Heart left ventricle (tissue), 16 donors: ENCODE measurements around the gene TMEM80. TPM values are rescaled to one million over a fixed set of nuclear protein-coding genes. Genes with fewer than 3 reads are reported as not detected.

ENCODE experiments used
- ATAC-seq, 4 donors: fragments of 200-7000 bp; cut with Tn5 transposase; one replicate each; pipeline ENCODE4 v1.9.1; 2020 to 2022; ENCODE audit warnings: moderate library complexity in 4 of 4, mild to moderate bottlenecking in 3 of 4, moderate number of reproducible peaks in 1 of 4
- DNase-seq, 5 donors: peaks; one replicate each; pipeline ENCODE4 v3.0.0-alpha.2; 2020
- H3K27ac ChIP-seq, 12 donors: fragments of 200-600 bp; sonication (generic) in 4 of 12; one replicate each; pipeline versions ENCODE4 v1.5.0 to v1.8.0; 2016 to 2022; ENCODE audit warnings: mild to moderate bottlenecking in 2 of 12
- H3K27me3 ChIP-seq, 9 donors: fragments of 200-600 bp; sonication (generic) in 2 of 9; one replicate each; pipeline versions ENCODE4 v1.5.1 to v1.8.0; 2016 to 2022; ENCODE audit warnings: mild to moderate bottlenecking in 3 of 9
- H3K36me3 ChIP-seq, 9 donors: fragments of 200-600 bp; sonication (generic) in 2 of 9; one replicate each; pipeline versions ENCODE4 v1.5.0 to v1.8.0; 2018 to 2022; ENCODE audit warnings: mild to moderate bottlenecking in 2 of 9
- H3K4me1 ChIP-seq, 12 donors: fragments of 200-600 bp; sonication (generic) in 4 of 12; one replicate each; pipeline versions ENCODE4 v1.5.0 to v1.8.0; 2016 to 2022; ENCODE audit warnings: mild to moderate bottlenecking in 3 of 12
- H3K4me3 ChIP-seq, 12 donors: fragments of 200-600 bp; sonication (generic) in 4 of 12; one replicate each; pipeline versions ENCODE4 v1.5.0 to v1.8.0; 2017 to 2022; ENCODE audit warnings: mild to moderate bottlenecking in 9 of 12, moderate library complexity in 4 of 12
- H3K9me3 ChIP-seq, 12 donors: fragments of 200-600 bp; sonication (generic) in 4 of 12; one replicate each; pipeline versions ENCODE4 v1.5.0 to v1.8.0; 2016 to 2022; ENCODE audit warnings: mild to moderate bottlenecking in 1 of 12
- CTCF ChIP-seq, 12 donors: fragments of 200-600 bp; sonication (generic) in 4 of 12; IDR thresholded peaks; one replicate each; pipeline versions ENCODE4 v1.5.0 to v1.8.0; 2018 to 2022; ENCODE audit warnings: antibody characterized with exemption in 12 of 12, mild to moderate bottlenecking in 5 of 12
- POLR2A ChIP-seq, 2 donors: fragments of 450-650 bp; IDR thresholded peaks; one replicate each; pipeline ENCODE4 v1.6.1; 2017; ENCODE audit warnings: antibody characterized with exemption in 2 of 2, mild to moderate bottlenecking in 2 of 2, moderate library complexity in 2 of 2
- WGBS, 4 donors: extraction: QIAGEN DNeasy Blood & Tissue Kit in 2 of 4; methylation state at CpG; one replicate each; pipeline versions ENCODE4 v1.1.5 to v1.1.7; 2013 to 2018; 5-methylcytosine and 5-hydroxymethylcytosine counted together
- intact Hi-C, 10 donors: fragments of 100-400 bp; cut with DNase I; formaldehyde crosslinking; loops; one replicate each; pipeline versions ENCODE4 v1.11.1 to v1.14.2; 2022
- polyA plus RNA-seq, 2 donors: library from polyadenylated mRNA; stranded (reverse); fragments of 200-250 nt; gene quantifications; one replicate each; pipeline ENCODE4 v1.2.3, GENCODE V29; 2013
- total RNA-seq, 9 donors: library from RNA; depleted of rRNA in 2 of 9; stranded (reverse); fragments of >200 nt in 2 of 9; fragmentation: NEBNext Ultra II Directional in 3 of 9; extraction: Animal tissue kit (Norgen Biotek cat#: 25700) in 3 of 9; gene quantifications; one replicate each; pipeline versions ENCODE4 v1.1.0 to v1.2.4, GENCODE V29; 2016 to 2023
- donor health status: ischemic (EF 13 %, LVEDD 7.1; RV severe dilation, severe dysfunction).
- donor health status: healthy with polysubstance abuse.
- donor health status: DM: no; HTN: yes; CAD: no.
- donor health status: DM: no; HTN: no; CAD: no.
- donor health status: ischemic (EF 25% LVEDD 6.9; RV normal size, moderate dysfunction).
- donor health status: ischemic (EF 25% LVEDD 5.7; RV mildly dilated, moderate dysfunction).
- donor health status: healthy.
- donor health status: DM: yes; HTN: yes; CAD: no.
- donor health status: ischemic (EF 35%, LVEDD 5.7; RV mildly dilated, moderate dysfunction).
- donor health status: nonischemic (EF 11% LVEDD 7.7; RV severe dilation, severe dysfunction).
- donor health status: DM: yes; HTN: yes; CAD: no.
- donor health status: PGD.
- donor health status: ischemic (EF 29% LVEDD 5.4; RV normal size, mild dysfunction).
- donor health status: nonischemic (EF 23%, LVEDD 6.1; RV moderate dilation, normal function).

Gene TMEM80
- total and polyA plus RNA-seq, 11 donors, result 8.0 to 18.2 (median 14.9) TPM

- H3K27ac ChIP-seq, result no peak overlapping the region
- ATAC-seq (no peak), DNase-seq (no peak)
- no peaks in the 10 kb centered on the region for H3K27me3 ChIP-seq
- H3K9me3 ChIP-seq, result no peaks in the 10 kb centered on the region
- intact Hi-C loops, result no loop called here
- TF ChIP-seq CTCF (IDR thresholded peaks at IDR 0.05), result no peak
- TF ChIP-seq POLR2A (IDR thresholded peaks at IDR 0.05), result no peak
- 89 to 93% (median 90%) methylated on average over 17 of the region's 17 CpGs for WGBS, 4 donors
- peaks cover 2 to 79% (median 66%) of the 10 kb centered on the region in 9 donors for H3K36me3 ChIP-seq
- no peak overlapping the region for H3K4me3 ChIP-seq
- no peaks in the 10 kb centered on the region for H3K4me1 ChIP-seq
Measured at GRCh38 chr11:674406-674805, 21.2 kb upstream of the TMEM80 start.

- ATAC-seq (no peak), DNase-seq (no peak)
- WGBS, 4 donors, result 94 to 100% (median 95%) methylated on average over 3 of the region's 3 CpGs
- intact Hi-C loops, result no loop called here
- Histone ChIP-seq H3K27me3 (no peaks in the 10 kb centered on the region), H3K4me3 (no peak overlapping the region), H3K27ac (no peak overlapping the region), H3K36me3 (peaks cover 2 to 76% (median 59%) of the 10 kb centered on the region in 9 donors), H3K4me1 (peaks cover 0 to 8% (median 0%) of the 10 kb centered on the region in 12 donors), H3K9me3 (no peaks in the 10 kb centered on the region)
- TF ChIP-seq CTCF (IDR thresholded peaks at IDR 0.05), result no peak
- TF ChIP-seq POLR2A (IDR thresholded peaks at IDR 0.05), result no peak
Measured at GRCh38 chr11:678297-678696, 17.3 kb upstream of the TMEM80 start.

- no peak for DNase-seq
- intact Hi-C loops, result no loop called here
- H3K9me3 ChIP-seq, result no peaks in the 10 kb centered on the region
- peaks cover 0 to 76% (median 59%) of the 10 kb centered on the region in 9 donors for H3K36me3 ChIP-seq
- H3K27me3 ChIP-seq, result no peaks in the 10 kb centered on the region
- H3K4me1 ChIP-seq, result peaks cover 0 to 8% (median 0%) of the 10 kb centered on the region in 12 donors
- no peak overlapping the region for H3K4me3 ChIP-seq
- 94 to 96% (median 95%) methylated on average over 31 to 36 of the region's 36 CpGs for WGBS, 4 donors
- peak in 1 of 4 donors; percentile 33 for ATAC-seq
- H3K27ac ChIP-seq, result peak overlapping the region in 3 of 12 donors; percentile 30 to 58 (median 51)
- TF ChIP-seq POLR2A (IDR thresholded peaks at IDR 0.05) (no peak), CTCF (IDR thresholded peaks at IDR 0.05) (no peak)
Measured at GRCh38 chr11:679271-680207, 16.1 kb upstream of the TMEM80 start.

GRCh38 chr11:680476-680875 is 15.1 kb upstream of the TMEM80 start:
- peak; percentile 76 to 95 (median 86) for ATAC-seq

More at GRCh38 chr11:680476-680875, 15.1 kb upstream of the TMEM80 start:
- intact Hi-C loops, result no loop called here
- Histone ChIP-seq H3K4me3 (no peak overlapping the region), H3K27me3 (no peaks in the 10 kb centered on the region), H3K4me1 (peaks cover 0 to 8% (median 0%) of the 10 kb centered on the region in 12 donors), H3K36me3 (peaks cover 0 to 76% (median 61%) of the 10 kb centered on the region in 9 donors), H3K27ac (peak overlapping the region in 8 of 12 donors; percentile 13 to 60 (median 46)), H3K9me3 (no peaks in the 10 kb centered on the region)
- no peak for TF ChIP-seq POLR2A (IDR thresholded peaks at IDR 0.05)
- no peak for TF ChIP-seq CTCF (IDR thresholded peaks at IDR 0.05)
- DNase-seq, result peak in 3 of 5 donors; percentile 39 to 77 (median 69)
- WGBS, 4 donors, result 46 to 67% (median 55%) methylated on average over 13 to 19 of the region's 19 CpGs
